K562 (cell line): ENCODE data around the gene ACSL6.

Experiments
- CTCF ChIP-seq, 3 experiments: IDR thresholded peaks in 2 of 3; conservative IDR thresholded peaks in 1 of 3; 2 replicates each; pipeline ENCODE4 v1.5.1; 2011 to 2012; ENCODE audit warnings: low read length in 3 of 3, mild to moderate bottlenecking in 3 of 3, control low read depth in 2 of 3, improper control_type of control experiment in 1 of 3, inconsistent platforms in 1 of 3, low read depth in 1 of 3, mixed read lengths in 1 of 3, moderate library complexity in 1 of 3; ENCODE audit not compliant: insufficient read depth in 2 of 3
- E2F6 ChIP-seq, 2 experiments: IDR thresholded peaks; 2 replicates each; pipeline ENCODE4 v1.6.1; 2011; ENCODE audit warnings: borderline replicate concordance in 1 of 2, control low read depth in 1 of 2, low read depth in 1 of 2, low read length in 1 of 2, mild to moderate bottlenecking in 1 of 2, mixed read lengths in 1 of 2, moderate library complexity in 1 of 2; ENCODE audit not compliant: insufficient read depth in 1 of 2, insufficient read length in 1 of 2, poor library complexity in 1 of 2, severe bottlenecking in 1 of 2; ENCODE audit errors: extremely low read depth in 1 of 2
- MYC ChIP-seq, 2 experiments: fragments of 250-450 bp in 1 of 2; sonication (Bioruptor Pico) in 1 of 2; IDR thresholded peaks; 2 replicates each; pipeline versions ENCODE4 v1.5.1 to v1.6.1; 2012 to 2021; ENCODE audit warnings: low read depth in 2 of 2, borderline replicate concordance in 1 of 2, improper control_type of control experiment in 1 of 2, low read length in 1 of 2, mild to moderate bottlenecking in 1 of 2, moderate library complexity in 1 of 2
- REST ChIP-seq, 2 experiments: fragments of 450-650 bp; formaldehyde crosslinking in 1 of 2; IDR thresholded peaks; 2 replicates each; pipeline versions ENCODE4 v1.4.0 to v1.6.1; 2014 to 2020; ENCODE audit warnings: mild to moderate bottlenecking in 2 of 2, borderline replicate concordance in 1 of 2, low read depth in 1 of 2
- SAP30 ChIP-seq: fragments of 200-600 bp; sonication (generic); IDR thresholded peaks from 2 replicates; pipeline ENCODE4 v1.6.1; 2012; ENCODE audit warnings: borderline replicate concordance, low read depth, mild to moderate bottlenecking, moderate library complexity, low read length, control low read depth, inconsistent platforms; ENCODE audit not compliant: insufficient read depth, poor library complexity, severe bottlenecking
- SIN3B ChIP-seq: fragments of 450-650 bp; IDR thresholded peaks from 2 replicates; pipeline ENCODE4 v1.6.1; 2017; ENCODE audit warnings: low read depth, mild to moderate bottlenecking, moderate library complexity
- ZBTB7A ChIP-seq: IDR thresholded peaks from 2 replicates; pipeline ENCODE4 v1.6.1; 2011; ENCODE audit warnings: low read depth, mild to moderate bottlenecking, low read length, moderate library complexity, borderline replicate concordance; ENCODE audit not compliant: control insufficient read depth

GRCh38 chr5:131959136-131959535 is 52.3 kb downstream of the ACSL6 start:
- TF ChIP-seq MYC (IDR thresholded peaks at IDR 0.05; ENCODE audit: low read depth, low read length) (no peak), MYC (CRISPR knock-in tag; IDR thresholded peaks at IDR 0.05; ENCODE audit: borderline replicate concordance, low read depth) (no peak), SAP30 (no peak), REST (IDR thresholded peaks at IDR 0.05; ENCODE audit: borderline replicate concordance) (no peak), REST (CRISPR knock-in tag; IDR thresholded peaks at IDR 0.05; ENCODE audit: low read depth) (no peak), E2F6 (IDR thresholded peaks at IDR 0.05; ENCODE audit: borderline replicate concordance in 1 of 2, extremely low read depth in 1 of 2, insufficient read depth in 1 of 2, insufficient read length in 1 of 2, low read depth in 1 of 2, low read length in 1 of 2, poor library complexity in 1 of 2, severe bottlenecking in 1 of 2) (no peak), CTCF (IDR thresholded peaks at IDR 0.05 in 2 of 3, conservative IDR thresholded peaks at IDR 0.05 in 1 of 3; ENCODE audit: insufficient read depth in 2 of 3, low read depth in 1 of 3, low read length in 3 of 3) (no peak), ZBTB7A (no peak), SIN3B (no peak)
